Left ventricle myocardium inferior (tissue), 1 donor: ENCODE measurements around the gene LCE7A. TPM values are rescaled to one million over a fixed set of nuclear protein-coding genes. Genes with fewer than 3 reads are reported as not detected.

Source experiments
- DNase-seq: peaks from one replicate; pipeline ENCODE4 v3.0.0-alpha.2; 2020
- H3K27ac ChIP-seq: fragments of 200-600 bp; replicated peaks from 2 replicates; pipeline ENCODE4 v1.8.0; 2021
- H3K27me3 ChIP-seq: fragments of 200-600 bp; 2 replicates; pipeline ENCODE4 v1.8.0; 2021; ENCODE audit warnings: low read depth
- H3K36me3 ChIP-seq: fragments of 200-600 bp; 2 replicates; pipeline ENCODE4 v1.8.0; 2021
- H3K4me1 ChIP-seq: fragments of 200-600 bp; 2 replicates; pipeline ENCODE4 v1.8.0; 2021
- H3K4me3 ChIP-seq: fragments of 200-600 bp; 2 replicates; pipeline ENCODE4 v1.8.0; 2021; ENCODE audit warnings: mild to moderate bottlenecking, moderate library complexity
- H3K9me3 ChIP-seq: fragments of 200-600 bp; replicated peaks from 2 replicates; pipeline ENCODE4 v1.8.0; 2021
- CTCF ChIP-seq: fragments of 200-600 bp; IDR thresholded peaks from 2 replicates; pipeline ENCODE4 v1.8.0; 2021; ENCODE audit warnings: antibody characterized with exemption, mild to moderate bottlenecking, borderline replicate concordance
- intact Hi-C: fragments of 100-400 bp; cut with micrococcal nuclease; formaldehyde crosslinking; loops from one replicate; pipeline ENCODE4 v1.11.0; 2022
- total RNA-seq: library from RNA; stranded (reverse); fragmentation: NEBNext Ultra II Directional; extraction: Animal tissue kit (Norgen Biotek cat#: 25700); gene quantifications from one replicate; pipeline ENCODE4 v1.2.1, GENCODE V29; 2021
- donor health status: DM: no; HTN: yes; CAD: no; lungs with severe emphysema.

Gene LCE7A
- total RNA-seq, 1 donor from 2014 or later, result not detected

- no peaks in the 10 kb centered on the region for H3K4me1 ChIP-seq
- intact Hi-C loops, result no loop called here
- no peak overlapping the region for H3K27ac ChIP-seq
- no peaks in the 10 kb centered on the region for H3K9me3 ChIP-seq
- H3K4me3 ChIP-seq, result no peak overlapping the region
- no peak for TF ChIP-seq CTCF
- H3K27me3 ChIP-seq, result peaks cover 6% of the 10 kb centered on the region
- H3K36me3 ChIP-seq, result no peaks in the 10 kb centered on the region
- DNase-seq, result no peak
These were observed 333 bp downstream of the LCE7A start for GRCh38 chr1:152860129-152860528.

GRCh38 chr1:152861374-152861773 is 1.6 kb downstream of the LCE7A start:
- intact Hi-C loops, result no loop called here
- no peaks in the 10 kb centered on the region for H3K36me3 ChIP-seq

GRCh38 chr1:152864443-152864842 is 4.6 kb downstream of the LCE7A start:
- intact Hi-C loops, result no loop called here
- H3K27me3 ChIP-seq, result peaks cover 6% of the 10 kb centered on the region
- H3K4me1 ChIP-seq, result no peaks in the 10 kb centered on the region
- H3K27ac ChIP-seq, result no peak overlapping the region
- H3K4me3 ChIP-seq, result no peak overlapping the region
- no peaks in the 10 kb centered on the region for H3K9me3 ChIP-seq
- DNase-seq, result no peak
- no peak for TF ChIP-seq CTCF
- no peaks in the 10 kb centered on the region for H3K36me3 ChIP-seq

More at GRCh38 chr1:152861374-152861773, 1.6 kb downstream of the LCE7A start:
- Histone ChIP-seq H3K9me3 (no peaks in the 10 kb centered on the region), H3K27me3 (peaks cover 6% of the 10 kb centered on the region), H3K4me3 (no peak overlapping the region), H3K27ac (no peak overlapping the region), H3K4me1 (no peaks in the 10 kb centered on the region)
- no peak for TF ChIP-seq CTCF
- DNase-seq, result no peak

GRCh38 chr1:152866321-152866720 is 6.5 kb downstream of the LCE7A start:
- TF ChIP-seq CTCF, result no peak
- H3K9me3 ChIP-seq, result no peaks in the 10 kb centered on the region
- peaks cover 10% of the 10 kb centered on the region for H3K27me3 ChIP-seq
- intact Hi-C loops, result no loop called here
- no peak for DNase-seq
- H3K4me1 ChIP-seq, result no peaks in the 10 kb centered on the region
- no peak overlapping the region for H3K27ac ChIP-seq
- H3K4me3 ChIP-seq, result no peak overlapping the region
- H3K36me3 ChIP-seq, result no peaks in the 10 kb centered on the region

GRCh38 chr1:152869808-152870419 is 10.1 kb downstream of the LCE7A start:
- Histone ChIP-seq H3K4me1 (no peaks in the 10 kb centered on the region), H3K4me3 (no peak overlapping the region), H3K9me3 (no peaks in the 10 kb centered on the region), H3K36me3 (no peaks in the 10 kb centered on the region), H3K27ac (no peak overlapping the region), H3K27me3 (peaks cover 20% of the 10 kb centered on the region)
- intact Hi-C loops, result no loop called here
- no peak for DNase-seq
- TF ChIP-seq CTCF, result peak; percentile 79
